ENCODE results near the gene ARMC8. TPM values are rescaled to one million over a fixed set of nuclear protein-coding genes. Genes with fewer than 3 reads are reported as not detected.
A peak's percentile ranks its signal among the peaks of the same experiment; 100 is the strongest.

Gene ARMC8
- total RNA-seq, 1 experiment from 2014 or later, result 80.9 TPM

DNA sequence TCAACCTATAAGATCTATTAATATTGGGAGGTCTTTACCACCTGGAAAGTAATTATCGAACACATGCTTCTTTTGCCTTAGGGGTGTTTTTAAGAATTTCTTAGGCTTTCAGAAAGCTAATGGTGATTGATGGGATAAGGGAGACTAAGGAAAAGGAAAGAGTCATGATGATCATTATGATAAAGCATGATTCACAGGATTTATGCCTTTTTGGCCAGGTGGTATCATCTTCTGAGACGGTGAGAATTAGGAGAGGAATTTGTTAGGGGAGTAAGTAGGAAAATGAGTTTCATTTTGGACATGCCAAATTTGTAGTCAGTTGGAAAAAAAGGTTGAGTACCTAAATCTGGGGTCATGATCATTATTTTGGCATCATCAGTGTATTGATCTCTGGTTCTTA is 8.9 kb downstream of the ARMC8 start:
- CTCF ChIA-PET, result no interaction called here
- no peaks in the 10 kb centered on the region for H3K27me3 Mint-ChIP-seq (ENCODE audit: unreplicated experiment)
- H3K4me1 Mint-ChIP-seq (ENCODE audit: low read depth, unreplicated experiment), result peaks cover 8% of the 10 kb centered on the region

DNA sequence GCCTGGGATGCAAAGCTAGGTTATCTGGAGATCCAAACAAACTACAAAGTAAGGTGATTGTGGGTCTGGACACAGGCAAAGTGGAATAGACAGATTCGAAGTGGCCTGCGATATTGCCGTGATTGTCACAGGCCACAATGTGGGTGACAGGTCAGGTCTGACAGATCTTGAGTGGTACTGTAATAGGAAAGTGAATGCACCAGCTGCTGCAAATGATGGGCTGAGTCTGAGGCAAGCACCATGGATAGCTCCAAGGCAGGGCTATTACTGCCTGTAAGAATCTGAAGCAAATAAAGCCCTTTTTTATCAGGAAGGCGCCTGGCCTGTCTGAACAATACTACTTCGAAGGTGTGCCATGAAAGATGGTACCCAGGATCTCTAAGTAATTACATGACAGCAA is 10.0 kb downstream of the ARMC8 start:
- Mint-ChIP-seq H3K27ac (ENCODE audit: unreplicated experiment) (no peak overlapping the region), H3K27me3 (ENCODE audit: unreplicated experiment) (no peaks in the 10 kb centered on the region), H3K4me3 (ENCODE audit: low read depth, unreplicated experiment) (no peak overlapping the region), H3K4me1 (ENCODE audit: low read depth, unreplicated experiment) (peaks cover 8% of the 10 kb centered on the region), H3K36me3 (ENCODE audit: insufficient read depth, unreplicated experiment) (no peaks in the 10 kb centered on the region), H3K9me3 (ENCODE audit: low read depth, unreplicated experiment) (no peaks in the 10 kb centered on the region)
- BruUV-seq (replicated peaks), result no TSS peak
- TF ChIP-seq, protein P1, sequence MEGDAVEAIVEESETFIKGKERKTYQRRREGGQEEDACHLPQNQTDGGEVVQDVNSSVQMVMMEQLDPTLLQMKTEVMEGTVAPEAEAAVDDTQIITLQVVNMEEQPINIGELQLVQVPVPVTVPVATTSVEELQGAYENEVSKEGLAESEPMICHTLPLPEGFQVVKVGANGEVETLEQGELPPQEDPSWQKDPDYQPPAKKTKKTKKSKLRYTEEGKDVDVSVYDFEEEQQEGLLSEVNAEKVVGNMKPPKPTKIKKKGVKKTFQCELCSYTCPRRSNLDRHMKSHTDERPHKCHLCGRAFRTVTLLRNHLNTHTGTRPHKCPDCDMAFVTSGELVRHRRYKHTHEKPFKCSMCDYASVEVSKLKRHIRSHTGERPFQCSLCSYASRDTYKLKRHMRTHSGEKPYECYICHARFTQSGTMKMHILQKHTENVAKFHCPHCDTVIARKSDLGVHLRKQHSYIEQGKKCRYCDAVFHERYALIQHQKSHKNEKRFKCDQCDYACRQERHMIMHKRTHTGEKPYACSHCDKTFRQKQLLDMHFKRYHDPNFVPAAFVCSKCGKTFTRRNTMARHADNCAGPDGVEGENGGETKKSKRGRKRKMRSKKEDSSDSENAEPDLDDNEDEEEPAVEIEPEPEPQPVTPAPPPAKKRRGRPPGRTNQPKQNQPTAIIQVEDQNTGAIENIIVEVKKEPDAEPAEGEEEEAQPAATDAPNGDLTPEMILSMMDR (IDR thresholded peaks at IDR 0.05; ENCODE audit: unreplicated experiment), result no peak
- intact Hi-C loops (cut with micrococcal nuclease; ENCODE audit: unreplicated experiment), result no loop called here
- DNase-seq, result peak; percentile 15
- CTCF ChIA-PET, result interaction anchor here (1.1 kb wide), 1 partner anchor 11 kb away, joined by 3 read pairs; no protein-coding TSS in a partner anchor

More for the DNA sequence above, 8.9 kb downstream of the ARMC8 start:
- no peak overlapping the region for H3K27ac Mint-ChIP-seq (ENCODE audit: unreplicated experiment)
- TF ChIP-seq, protein P1 (IDR thresholded peaks at IDR 0.05; ENCODE audit: unreplicated experiment), result no peak
- no peaks in the 10 kb centered on the region for H3K9me3 Mint-ChIP-seq (ENCODE audit: low read depth, unreplicated experiment)
- BruUV-seq (replicated peaks), result no TSS peak
- intact Hi-C loops (cut with micrococcal nuclease; ENCODE audit: unreplicated experiment), result no loop called here
- H3K36me3 Mint-ChIP-seq (ENCODE audit: insufficient read depth, unreplicated experiment), result no peaks in the 10 kb centered on the region
- no peak for DNase-seq
- no peak overlapping the region for H3K4me3 Mint-ChIP-seq (ENCODE audit: low read depth, unreplicated experiment)

DNA sequence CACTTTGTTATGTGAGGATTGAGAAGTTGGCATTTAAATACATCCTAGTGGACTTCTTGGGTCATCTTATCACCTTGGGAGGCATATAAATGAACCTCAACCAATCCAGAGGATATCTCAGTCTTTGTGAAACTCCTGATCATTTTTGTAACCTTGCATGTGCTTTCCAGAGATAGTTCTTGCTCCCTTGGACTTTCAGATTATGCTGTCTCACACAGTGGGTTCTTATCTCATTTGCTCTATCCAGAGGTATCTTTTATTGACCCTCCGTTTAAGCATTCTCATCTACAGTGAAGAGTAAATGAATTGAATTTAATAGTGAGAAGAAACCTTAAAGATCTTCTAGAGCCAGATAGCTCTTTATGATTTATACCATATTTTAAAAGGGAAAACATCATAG is 10.4 kb downstream of the ARMC8 start:
- H3K27me3 Mint-ChIP-seq (ENCODE audit: unreplicated experiment), result no peaks in the 10 kb centered on the region
- no peaks in the 10 kb centered on the region for H3K36me3 Mint-ChIP-seq (ENCODE audit: insufficient read depth, unreplicated experiment)
- BruUV-seq (replicated peaks), result no TSS peak

DNA sequence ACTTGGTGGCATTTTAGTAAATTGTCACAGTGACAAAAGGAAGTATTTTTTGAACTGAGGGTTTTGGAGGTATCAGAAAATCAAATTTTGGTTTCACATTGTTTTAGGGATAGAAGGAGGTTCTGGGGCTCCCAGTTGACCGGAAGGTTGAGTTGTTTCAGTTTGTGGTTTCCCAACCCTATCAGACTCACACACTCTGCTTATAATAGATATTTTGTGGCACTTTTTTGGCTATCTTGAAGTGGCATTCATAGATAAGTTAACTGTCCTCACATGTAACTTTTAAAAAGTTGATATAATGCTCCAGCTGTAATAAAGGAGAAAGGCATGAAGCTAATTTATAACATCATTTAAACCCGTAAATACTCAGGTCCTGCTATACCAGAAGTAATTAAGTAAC is 12.8 kb downstream of the ARMC8 start:
- peaks cover 20% of the 10 kb centered on the region for H3K4me1 Mint-ChIP-seq (ENCODE audit: low read depth, unreplicated experiment)
- no peaks in the 10 kb centered on the region for H3K36me3 Mint-ChIP-seq (ENCODE audit: insufficient read depth, unreplicated experiment)
- no peak overlapping the region for H3K4me3 Mint-ChIP-seq (ENCODE audit: low read depth, unreplicated experiment)
- no peak overlapping the region for H3K27ac Mint-ChIP-seq (ENCODE audit: unreplicated experiment)
- no peak for DNase-seq
- TF ChIP-seq, protein P1 (IDR thresholded peaks at IDR 0.05; ENCODE audit: unreplicated experiment), result no peak
- CTCF ChIA-PET, result no interaction called here
- BruUV-seq (replicated peaks), result no TSS peak
- no peaks in the 10 kb centered on the region for H3K27me3 Mint-ChIP-seq (ENCODE audit: unreplicated experiment)
- H3K9me3 Mint-ChIP-seq (ENCODE audit: low read depth, unreplicated experiment), result no peaks in the 10 kb centered on the region
- intact Hi-C loops (cut with micrococcal nuclease; ENCODE audit: unreplicated experiment), result no loop called here

More for the DNA sequence above, 10.4 kb downstream of the ARMC8 start:
- TF ChIP-seq, protein P1 (IDR thresholded peaks at IDR 0.05; ENCODE audit: unreplicated experiment), result no peak
- Mint-ChIP-seq H3K4me1 (ENCODE audit: low read depth, unreplicated experiment) (peaks cover 8% of the 10 kb centered on the region), H3K4me3 (ENCODE audit: low read depth, unreplicated experiment) (no peak overlapping the region), H3K9me3 (ENCODE audit: low read depth, unreplicated experiment) (no peaks in the 10 kb centered on the region), H3K27ac (ENCODE audit: unreplicated experiment) (no peak overlapping the region)
- intact Hi-C loops (cut with micrococcal nuclease; ENCODE audit: unreplicated experiment), result no loop called here
- CTCF ChIA-PET, result interaction anchor here (1.1 kb wide), 1 partner anchor 11 kb away, joined by 3 read pairs; no protein-coding TSS in a partner anchor
- DNase-seq, result no peak

Data from Calu3 (cell line).